Hepatocyte (in vitro differentiated cells): Measurements from ENCODE around the gene TMEM117. TPM values are rescaled to one million over a fixed set of nuclear protein-coding genes. Genes with fewer than 3 reads are reported as not detected.

Source experiments
- DNase-seq: peaks from one replicate; pipeline ENCODE4 v3.0.0-alpha.2; 2016; ENCODE audit warnings: low spot score
- H2AFZ ChIP-seq: fragments of 200-600 bp; sonication (generic); 2 replicates; pipeline ENCODE4 v1.6.0; 2016; ENCODE audit warnings: antibody characterized with exemption, mild to moderate bottlenecking
- H3K27ac ChIP-seq: fragments of 200-600 bp; sonication (generic); 2 replicates; pipeline ENCODE4 v1.5.1; 2016; ENCODE audit warnings: mild to moderate bottlenecking
- H3K27me3 ChIP-seq: fragments of 200-600 bp; sonication (generic); 2 replicates; pipeline ENCODE4 v1.6.1; 2016
- H3K36me3 ChIP-seq: fragments of 200-600 bp; sonication (generic); replicated peaks from 2 replicates; pipeline ENCODE4 v1.5.1; 2016; ENCODE audit warnings: low read depth; ENCODE audit not compliant: insufficient read depth
- H3K4me1 ChIP-seq: fragments of 200-600 bp; sonication (generic); 2 replicates; pipeline ENCODE4 v1.5.1; 2016; ENCODE audit warnings: mild to moderate bottlenecking, moderate library complexity; ENCODE audit not compliant: insufficient read depth
- H3K4me2 ChIP-seq: fragments of 200-600 bp; sonication (generic); 2 replicates; pipeline ENCODE4 v1.6.0; 2016
- H3K4me3 ChIP-seq: fragments of 200-600 bp; sonication (generic); 2 replicates; pipeline ENCODE4 v1.5.1; 2016; ENCODE audit warnings: mild to moderate bottlenecking
- H3K79me2 ChIP-seq: fragments of 200-600 bp; sonication (generic); 2 replicates; pipeline ENCODE4 v1.6.0; 2017; ENCODE audit warnings: mild to moderate bottlenecking
- H3K9me2 ChIP-seq: fragments of 200-600 bp; sonication (generic); replicated peaks from 2 replicates; pipeline ENCODE4 v1.6.0; 2017; ENCODE audit warnings: mild to moderate bottlenecking; ENCODE audit not compliant: insufficient read depth
- H3K9me3 ChIP-seq: fragments of 200-600 bp; sonication (generic); 2 replicates; pipeline ENCODE4 v1.5.1; 2016; ENCODE audit warnings: low read depth, mild to moderate bottlenecking
- H4K20me1 ChIP-seq: fragments of 200-600 bp; sonication (generic); 2 replicates; pipeline ENCODE4 v1.6.0; 2016; ENCODE audit warnings: mild to moderate bottlenecking; ENCODE audit not compliant: insufficient read depth, poor library complexity, severe bottlenecking
- EZH2 ChIP-seq: fragments of 200-600 bp; sonication (generic); IDR thresholded peaks from 2 replicates; pipeline ENCODE4 v1.6.1; 2016; ENCODE audit warnings: antibody characterized with exemption, mild to moderate bottlenecking, borderline replicate concordance
- EZH2phosphoT487 ChIP-seq: fragments of 200-600 bp; sonication (generic); IDR thresholded peaks from one replicate; pipeline ENCODE4 v1.6.1; 2018; ENCODE audit warnings: antibody characterized with exemption, mild to moderate bottlenecking, low read depth, moderate library complexity; ENCODE audit not compliant: unreplicated experiment, severe bottlenecking
- WGBS: methylation state at CpG from one replicate; pipeline ENCODE4 v1.1.6; 2016; ENCODE audit warnings: low lambda C conversion rate; ENCODE audit errors: missing lambda C conversion rate; 5-methylcytosine and 5-hydroxymethylcytosine counted together
- polyA plus RNA-seq: library from polyadenylated mRNA; unstranded; fragments of >200 nt; fragmentation: Nextera tagmentation; extraction: Ambion mirVana; gene quantifications from 2 replicates; pipeline ENCODE4 v1.2.1, GENCODE V29; 2016
- total RNA-seq: library from RNA; depleted of rRNA; stranded (reverse); fragments of >200 nt; gene quantifications from 2 replicates; pipeline ENCODE4 v1.2.3, GENCODE V29; 2014
- TF ChIP-seq, protein P1 (sequence below): fragments of 200-600 bp; sonication (generic); IDR thresholded peaks from 2 replicates; pipeline ENCODE4 v1.5.1; 2016; ENCODE audit warnings: antibody characterized with exemption, mild to moderate bottlenecking; ENCODE audit not compliant: poor library complexity

Gene TMEM117
- total and polyA plus RNA-seq, 2 experiments from 2014 or later: 12.4 to 47.1 TPM

DNA sequence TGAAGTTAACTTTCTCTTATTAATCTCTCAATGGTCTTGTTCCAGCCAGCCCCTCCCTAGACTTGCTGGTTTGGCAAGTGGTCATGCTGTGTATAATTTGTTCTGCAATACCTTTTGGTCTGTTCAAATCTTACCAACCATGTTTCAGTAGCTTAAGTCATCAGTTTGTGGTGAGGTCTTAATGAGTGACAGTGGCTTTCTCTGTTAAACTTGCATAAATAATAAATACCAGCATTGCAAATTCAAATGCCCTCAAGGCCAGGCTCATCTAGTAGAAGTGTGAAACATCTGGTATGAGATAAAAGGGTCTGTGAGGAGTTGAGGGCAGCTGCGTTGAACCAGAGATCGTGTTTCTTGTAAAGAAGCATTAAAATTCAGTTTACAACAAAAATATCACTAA is 319.5 kb downstream of the TMEM117 start:
- no peak overlapping the region for H3K4me2 ChIP-seq
- H3K4me3 ChIP-seq: no peak overlapping the region
- no peaks in the 10 kb centered on the region for H3K36me3 ChIP-seq
- no peaks in the 10 kb centered on the region for H4K20me1 ChIP-seq
- no peak overlapping the region for H2AFZ ChIP-seq
- 42% methylated on average over 2 of the region's 2 CpGs for WGBS
- H3K9me2 ChIP-seq: no peaks in the 10 kb centered on the region
- H3K9me3 ChIP-seq: no peaks in the 10 kb centered on the region
- H3K27me3 ChIP-seq: no peaks in the 10 kb centered on the region
- TF ChIP-seq EZH2 (no peak), EZH2phosphoT487 (no peak)
- TF ChIP-seq, protein P1, sequence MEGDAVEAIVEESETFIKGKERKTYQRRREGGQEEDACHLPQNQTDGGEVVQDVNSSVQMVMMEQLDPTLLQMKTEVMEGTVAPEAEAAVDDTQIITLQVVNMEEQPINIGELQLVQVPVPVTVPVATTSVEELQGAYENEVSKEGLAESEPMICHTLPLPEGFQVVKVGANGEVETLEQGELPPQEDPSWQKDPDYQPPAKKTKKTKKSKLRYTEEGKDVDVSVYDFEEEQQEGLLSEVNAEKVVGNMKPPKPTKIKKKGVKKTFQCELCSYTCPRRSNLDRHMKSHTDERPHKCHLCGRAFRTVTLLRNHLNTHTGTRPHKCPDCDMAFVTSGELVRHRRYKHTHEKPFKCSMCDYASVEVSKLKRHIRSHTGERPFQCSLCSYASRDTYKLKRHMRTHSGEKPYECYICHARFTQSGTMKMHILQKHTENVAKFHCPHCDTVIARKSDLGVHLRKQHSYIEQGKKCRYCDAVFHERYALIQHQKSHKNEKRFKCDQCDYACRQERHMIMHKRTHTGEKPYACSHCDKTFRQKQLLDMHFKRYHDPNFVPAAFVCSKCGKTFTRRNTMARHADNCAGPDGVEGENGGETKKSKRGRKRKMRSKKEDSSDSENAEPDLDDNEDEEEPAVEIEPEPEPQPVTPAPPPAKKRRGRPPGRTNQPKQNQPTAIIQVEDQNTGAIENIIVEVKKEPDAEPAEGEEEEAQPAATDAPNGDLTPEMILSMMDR: no peak
- no peak for DNase-seq
- no peak overlapping the region for H3K27ac ChIP-seq
- H3K79me2 ChIP-seq: no peaks in the 10 kb centered on the region
- H3K4me1 ChIP-seq: no peaks in the 10 kb centered on the region

DNA sequence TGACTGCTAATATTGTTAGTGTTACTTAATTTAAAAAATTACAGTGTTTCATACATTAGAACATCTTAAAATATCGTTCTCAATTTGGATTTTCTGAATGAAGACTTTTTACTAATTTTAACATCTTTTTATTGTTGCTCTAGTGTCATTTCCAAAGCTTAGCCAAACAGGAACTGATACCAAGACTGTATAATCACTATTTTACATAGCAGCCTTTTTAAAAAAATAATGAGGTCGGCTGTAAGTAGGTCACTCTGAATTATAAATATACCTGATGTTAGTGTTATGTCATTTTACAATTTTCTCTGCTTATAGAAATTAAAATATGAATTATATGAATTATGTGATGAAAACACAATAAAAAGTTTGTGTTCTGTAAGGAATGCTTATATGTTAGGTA is 321.5 kb downstream of the TMEM117 start:
- no peak overlapping the region for H3K4me3 ChIP-seq
- no peaks in the 10 kb centered on the region for H3K36me3 ChIP-seq
- no peaks in the 10 kb centered on the region for H3K4me1 ChIP-seq
- no peak overlapping the region for H3K27ac ChIP-seq
- no peak for DNase-seq
- 87% methylated on average over 2 of the region's 2 CpGs for WGBS
- no peak overlapping the region for H3K4me2 ChIP-seq
- H3K9me3 ChIP-seq: no peaks in the 10 kb centered on the region
- H4K20me1 ChIP-seq: no peaks in the 10 kb centered on the region
- TF ChIP-seq EZH2 (no peak), EZH2phosphoT487 (no peak)
- TF ChIP-seq, protein P1: no peak
- H2AFZ ChIP-seq: no peak overlapping the region
- no peaks in the 10 kb centered on the region for H3K27me3 ChIP-seq
- H3K9me2 ChIP-seq: no peaks in the 10 kb centered on the region
- H3K79me2 ChIP-seq: no peaks in the 10 kb centered on the region

DNA sequence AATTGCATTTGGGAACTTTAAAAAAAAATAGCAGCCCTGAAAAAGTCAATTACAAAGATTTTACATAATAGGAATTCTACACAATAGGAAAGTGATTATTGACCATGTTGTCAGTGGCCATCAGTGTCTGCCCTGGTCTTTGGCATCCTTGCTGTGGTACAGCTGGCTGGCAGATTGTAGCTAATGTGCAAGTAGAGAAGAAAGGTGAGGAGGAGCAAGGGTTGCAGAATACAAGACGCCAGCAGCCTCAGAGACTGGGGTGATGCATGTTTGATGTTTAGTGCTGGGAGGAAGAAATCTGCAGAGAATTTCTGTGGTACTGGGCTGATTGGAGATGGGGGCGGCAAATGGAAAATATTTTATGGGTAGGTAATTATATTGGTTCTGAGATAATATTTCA is 322.9 kb downstream of the TMEM117 start:
- no peak overlapping the region for H3K27ac ChIP-seq
- TF ChIP-seq EZH2: no peak
- TF ChIP-seq, protein P1: no peak
- TF ChIP-seq EZH2phosphoT487: no peak
- H3K4me3 ChIP-seq: no peak overlapping the region
- no peak overlapping the region for H3K4me2 ChIP-seq
- H3K36me3 ChIP-seq: no peaks in the 10 kb centered on the region
- no peaks in the 10 kb centered on the region for H4K20me1 ChIP-seq
- H3K79me2 ChIP-seq: no peaks in the 10 kb centered on the region
- no peaks in the 10 kb centered on the region for H3K4me1 ChIP-seq
- WGBS: 74% methylated on average over 2 of the region's 2 CpGs
- no peaks in the 10 kb centered on the region for H3K9me3 ChIP-seq
- H3K27me3 ChIP-seq: no peaks in the 10 kb centered on the region
- H3K9me2 ChIP-seq: no peaks in the 10 kb centered on the region
- no peak for DNase-seq
- H2AFZ ChIP-seq: no peak overlapping the region

DNA sequence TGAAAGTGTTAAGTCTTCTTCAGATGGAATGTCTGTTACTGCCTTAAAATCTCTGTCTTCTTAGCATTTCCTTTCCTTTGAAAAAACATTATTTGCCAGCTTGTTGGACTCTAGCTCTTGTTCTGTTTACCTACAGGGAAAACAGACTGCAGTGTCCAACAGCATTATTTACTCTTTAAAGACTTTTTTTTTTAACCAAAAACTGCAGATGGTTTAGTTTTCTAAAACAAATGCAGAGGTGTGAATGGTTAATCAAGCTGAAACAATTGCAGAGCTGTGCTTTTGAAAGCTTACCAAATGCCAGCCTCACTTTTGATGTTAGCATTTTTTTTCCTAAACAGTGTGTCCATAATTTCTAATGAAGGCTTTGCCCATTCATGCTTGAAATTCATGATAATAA is 323.3 kb downstream of the TMEM117 start:
- no peaks in the 10 kb centered on the region for H3K36me3 ChIP-seq
- H3K79me2 ChIP-seq: no peaks in the 10 kb centered on the region
- no peaks in the 10 kb centered on the region for H4K20me1 ChIP-seq

More for the DNA sequence above, 323.3 kb downstream of the TMEM117 start:
- TF ChIP-seq EZH2 (no peak), EZH2phosphoT487 (no peak)
- TF ChIP-seq, protein P1: no peak
- Histone ChIP-seq H3K27me3 (no peaks in the 10 kb centered on the region), H3K9me2 (no peaks in the 10 kb centered on the region), H3K4me1 (no peaks in the 10 kb centered on the region), H3K4me3 (no peak overlapping the region), H3K9me3 (no peaks in the 10 kb centered on the region), H2AFZ (no peak overlapping the region), H3K27ac (no peak overlapping the region), H3K4me2 (no peak overlapping the region)
- DNase-seq: no peak
